Measurements from ENCODE around the gene PALLD. TPM values are rescaled to one million over a fixed set of nuclear protein-coding genes. Genes with fewer than 3 reads are reported as not detected.

The PALLD gene
- polyA plus RNA-seq, 1 donor from 2014 or later = 20.5 TPM

DNA sequence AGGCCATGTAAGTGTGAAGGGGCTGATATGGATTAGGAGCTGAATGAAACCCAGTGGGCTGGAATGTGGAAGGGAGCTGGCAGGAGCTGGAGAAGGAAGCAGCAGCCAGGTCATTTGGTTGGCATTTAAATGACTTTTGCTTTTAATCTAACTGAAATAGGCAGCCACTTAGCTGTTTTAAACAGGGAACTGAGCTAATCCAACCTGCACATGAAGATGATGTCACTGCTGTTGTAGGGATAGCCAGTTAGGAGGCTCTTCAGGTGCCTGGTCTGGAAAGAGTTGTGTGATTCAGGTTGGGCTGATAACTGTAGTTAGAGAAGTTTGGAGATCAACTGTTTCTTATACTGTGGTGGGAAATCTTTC is 122.4 kb downstream of the PALLD start:
- no peak overlapping the region for H3K9ac ChIP-seq (ENCODE audit: low read length)
- H3K79me2 ChIP-seq (replicated peaks; ENCODE audit: insufficient read depth, low read length) = no peaks in the 10 kb centered on the region
- H3K27ac ChIP-seq (ENCODE audit: low read length) = no peak overlapping the region
- H3K9me3 ChIP-seq (ENCODE audit: low read length) = no peaks in the 10 kb centered on the region
- no peaks in the 10 kb centered on the region for H3K36me3 ChIP-seq (ENCODE audit: insufficient read depth, low read length)
- H3F3A ChIP-seq (ENCODE audit: insufficient read depth, low read length, poor library complexity, severe bottlenecking) = no peaks in the 10 kb centered on the region
- H3K9me2 ChIP-seq (ENCODE audit: insufficient read depth, low read length) = no peaks in the 10 kb centered on the region
- H2AFZ ChIP-seq (ENCODE audit: low read depth, low read length) = no peak overlapping the region
- no peaks in the 10 kb centered on the region for H4K20me1 ChIP-seq (ENCODE audit: insufficient read depth)
- H3K4me2 ChIP-seq (ENCODE audit: low read length) = no peak overlapping the region
- TF ChIP-seq RAD21 (conservative IDR thresholded peaks at IDR 0.05) = no peak
- TF ChIP-seq EP300 (conservative IDR thresholded peaks at IDR 0.05; ENCODE audit: poor library complexity, severe bottlenecking) = no peak
- TF ChIP-seq, protein P1, sequence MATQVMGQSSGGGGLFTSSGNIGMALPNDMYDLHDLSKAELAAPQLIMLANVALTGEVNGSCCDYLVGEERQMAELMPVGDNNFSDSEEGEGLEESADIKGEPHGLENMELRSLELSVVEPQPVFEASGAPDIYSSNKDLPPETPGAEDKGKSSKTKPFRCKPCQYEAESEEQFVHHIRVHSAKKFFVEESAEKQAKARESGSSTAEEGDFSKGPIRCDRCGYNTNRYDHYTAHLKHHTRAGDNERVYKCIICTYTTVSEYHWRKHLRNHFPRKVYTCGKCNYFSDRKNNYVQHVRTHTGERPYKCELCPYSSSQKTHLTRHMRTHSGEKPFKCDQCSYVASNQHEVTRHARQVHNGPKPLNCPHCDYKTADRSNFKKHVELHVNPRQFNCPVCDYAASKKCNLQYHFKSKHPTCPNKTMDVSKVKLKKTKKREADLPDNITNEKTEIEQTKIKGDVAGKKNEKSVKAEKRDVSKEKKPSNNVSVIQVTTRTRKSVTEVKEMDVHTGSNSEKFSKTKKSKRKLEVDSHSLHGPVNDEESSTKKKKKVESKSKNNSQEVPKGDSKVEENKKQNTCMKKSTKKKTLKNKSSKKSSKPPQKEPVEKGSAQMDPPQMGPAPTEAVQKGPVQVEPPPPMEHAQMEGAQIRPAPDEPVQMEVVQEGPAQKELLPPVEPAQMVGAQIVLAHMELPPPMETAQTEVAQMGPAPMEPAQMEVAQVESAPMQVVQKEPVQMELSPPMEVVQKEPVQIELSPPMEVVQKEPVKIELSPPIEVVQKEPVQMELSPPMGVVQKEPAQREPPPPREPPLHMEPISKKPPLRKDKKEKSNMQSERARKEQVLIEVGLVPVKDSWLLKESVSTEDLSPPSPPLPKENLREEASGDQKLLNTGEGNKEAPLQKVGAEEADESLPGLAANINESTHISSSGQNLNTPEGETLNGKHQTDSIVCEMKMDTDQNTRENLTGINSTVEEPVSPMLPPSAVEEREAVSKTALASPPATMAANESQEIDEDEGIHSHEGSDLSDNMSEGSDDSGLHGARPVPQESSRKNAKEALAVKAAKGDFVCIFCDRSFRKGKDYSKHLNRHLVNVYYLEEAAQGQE (IDR thresholded peaks at IDR 0.05; ENCODE audit: borderline replicate concordance) = no peak
- no peak for TF ChIP-seq SMC3 (conservative IDR thresholded peaks at IDR 0.05; ENCODE audit: poor library complexity)
- no peak for TF ChIP-seq POLR2AphosphoS5 (IDR thresholded peaks at IDR 0.05)
- TF ChIP-seq, protein P2, sequence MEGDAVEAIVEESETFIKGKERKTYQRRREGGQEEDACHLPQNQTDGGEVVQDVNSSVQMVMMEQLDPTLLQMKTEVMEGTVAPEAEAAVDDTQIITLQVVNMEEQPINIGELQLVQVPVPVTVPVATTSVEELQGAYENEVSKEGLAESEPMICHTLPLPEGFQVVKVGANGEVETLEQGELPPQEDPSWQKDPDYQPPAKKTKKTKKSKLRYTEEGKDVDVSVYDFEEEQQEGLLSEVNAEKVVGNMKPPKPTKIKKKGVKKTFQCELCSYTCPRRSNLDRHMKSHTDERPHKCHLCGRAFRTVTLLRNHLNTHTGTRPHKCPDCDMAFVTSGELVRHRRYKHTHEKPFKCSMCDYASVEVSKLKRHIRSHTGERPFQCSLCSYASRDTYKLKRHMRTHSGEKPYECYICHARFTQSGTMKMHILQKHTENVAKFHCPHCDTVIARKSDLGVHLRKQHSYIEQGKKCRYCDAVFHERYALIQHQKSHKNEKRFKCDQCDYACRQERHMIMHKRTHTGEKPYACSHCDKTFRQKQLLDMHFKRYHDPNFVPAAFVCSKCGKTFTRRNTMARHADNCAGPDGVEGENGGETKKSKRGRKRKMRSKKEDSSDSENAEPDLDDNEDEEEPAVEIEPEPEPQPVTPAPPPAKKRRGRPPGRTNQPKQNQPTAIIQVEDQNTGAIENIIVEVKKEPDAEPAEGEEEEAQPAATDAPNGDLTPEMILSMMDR (IDR thresholded peaks at IDR 0.05; ENCODE audit: poor library complexity, severe bottlenecking) = no peak
- no peak for TF ChIP-seq TAF1 (IDR thresholded peaks at IDR 0.05; ENCODE audit: low read depth)
- TF ChIP-seq MXI1 (conservative IDR thresholded peaks at IDR 0.05; ENCODE audit: poor library complexity, severe bottlenecking) = no peak
- TF ChIP-seq EZH2 (IDR thresholded peaks at IDR 0.05; ENCODE audit: borderline replicate concordance, insufficient read depth, low read length, poor library complexity, severe bottlenecking) = no peak
- H3K27me3 ChIP-seq (ENCODE audit: insufficient read depth, low read depth, low read length) = no peaks in the 10 kb centered on the region
- H3K4me3 ChIP-seq (ENCODE audit: low read length) = no peak overlapping the region

DNA sequence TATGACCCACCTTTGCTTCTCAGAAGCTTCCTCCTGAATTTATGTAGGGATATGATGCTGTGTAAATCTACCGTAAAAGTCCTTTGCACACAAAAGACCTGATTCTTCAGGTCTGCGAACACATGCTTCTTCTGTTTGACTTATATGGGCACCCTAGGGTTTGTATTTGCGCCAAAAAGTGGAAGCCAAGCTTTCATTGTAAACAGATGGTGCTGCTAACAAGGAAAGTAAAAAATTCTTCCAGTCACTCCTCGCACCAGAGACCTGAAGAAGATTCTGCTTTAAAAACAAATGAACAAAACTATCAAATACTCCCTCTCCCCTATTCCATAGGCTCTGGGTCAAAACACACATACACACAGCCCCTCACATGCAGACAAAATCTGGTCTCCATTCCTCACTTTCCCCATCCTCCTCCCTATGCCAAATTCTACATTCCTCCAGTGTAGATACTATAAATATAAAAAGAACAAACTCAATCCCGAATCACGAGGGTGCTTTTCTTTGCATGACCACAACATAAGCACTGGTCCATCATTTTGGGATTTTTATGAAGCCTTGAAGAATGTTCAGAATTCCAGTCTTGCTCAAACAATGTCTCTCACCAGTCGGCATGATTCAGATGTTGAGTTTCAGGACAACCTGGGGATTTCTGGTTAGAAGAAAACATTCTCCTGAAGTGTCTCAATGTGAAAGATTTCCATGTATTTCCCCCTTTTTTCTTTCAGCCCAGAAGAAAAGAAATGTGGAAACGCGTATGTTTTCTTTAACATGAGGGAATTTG is 125.1 kb downstream of the PALLD start:
- H3K4me2 ChIP-seq (ENCODE audit: low read length) = no peak overlapping the region
- H3K9me3 ChIP-seq (ENCODE audit: low read length) = no peaks in the 10 kb centered on the region
- no peaks in the 10 kb centered on the region for H4K20me1 ChIP-seq (ENCODE audit: insufficient read depth)
- H3K4me3 ChIP-seq (ENCODE audit: low read length) = no peak overlapping the region
- H3K9ac ChIP-seq (ENCODE audit: low read length) = no peak overlapping the region
- H3K79me2 ChIP-seq (replicated peaks; ENCODE audit: insufficient read depth, low read length) = no peaks in the 10 kb centered on the region
- H3K9me2 ChIP-seq (ENCODE audit: insufficient read depth, low read length) = no peaks in the 10 kb centered on the region
- no peaks in the 10 kb centered on the region for H3K27me3 ChIP-seq (ENCODE audit: insufficient read depth, low read depth, low read length)
- H2AFZ ChIP-seq (ENCODE audit: low read depth, low read length) = no peak overlapping the region
- H3K36me3 ChIP-seq (ENCODE audit: insufficient read depth, low read length) = no peaks in the 10 kb centered on the region
- TF ChIP-seq SMC3 (conservative IDR thresholded peaks at IDR 0.05; ENCODE audit: poor library complexity) (no peak), EP300 (conservative IDR thresholded peaks at IDR 0.05; ENCODE audit: poor library complexity, severe bottlenecking) (no peak)
- TF ChIP-seq, protein P2 (IDR thresholded peaks at IDR 0.05; ENCODE audit: poor library complexity, severe bottlenecking) = no peak
- TF ChIP-seq, protein P1 (IDR thresholded peaks at IDR 0.05; ENCODE audit: borderline replicate concordance) = no peak
- no peak overlapping the region for H3K27ac ChIP-seq (ENCODE audit: low read length)
- no peaks in the 10 kb centered on the region for H3F3A ChIP-seq (ENCODE audit: insufficient read depth, low read length, poor library complexity, severe bottlenecking)
